GM18861 (cell line): ENCODE measurements around the gene ITGA3.

Experiments
- ATAC-seq: cut with Tn5 transposase; IDR thresholded peaks from one replicate; pipeline ENCODE4 v1.9.1; 2021; ENCODE audit not compliant: unreplicated experiment

The ITGA3 gene

DNA sequence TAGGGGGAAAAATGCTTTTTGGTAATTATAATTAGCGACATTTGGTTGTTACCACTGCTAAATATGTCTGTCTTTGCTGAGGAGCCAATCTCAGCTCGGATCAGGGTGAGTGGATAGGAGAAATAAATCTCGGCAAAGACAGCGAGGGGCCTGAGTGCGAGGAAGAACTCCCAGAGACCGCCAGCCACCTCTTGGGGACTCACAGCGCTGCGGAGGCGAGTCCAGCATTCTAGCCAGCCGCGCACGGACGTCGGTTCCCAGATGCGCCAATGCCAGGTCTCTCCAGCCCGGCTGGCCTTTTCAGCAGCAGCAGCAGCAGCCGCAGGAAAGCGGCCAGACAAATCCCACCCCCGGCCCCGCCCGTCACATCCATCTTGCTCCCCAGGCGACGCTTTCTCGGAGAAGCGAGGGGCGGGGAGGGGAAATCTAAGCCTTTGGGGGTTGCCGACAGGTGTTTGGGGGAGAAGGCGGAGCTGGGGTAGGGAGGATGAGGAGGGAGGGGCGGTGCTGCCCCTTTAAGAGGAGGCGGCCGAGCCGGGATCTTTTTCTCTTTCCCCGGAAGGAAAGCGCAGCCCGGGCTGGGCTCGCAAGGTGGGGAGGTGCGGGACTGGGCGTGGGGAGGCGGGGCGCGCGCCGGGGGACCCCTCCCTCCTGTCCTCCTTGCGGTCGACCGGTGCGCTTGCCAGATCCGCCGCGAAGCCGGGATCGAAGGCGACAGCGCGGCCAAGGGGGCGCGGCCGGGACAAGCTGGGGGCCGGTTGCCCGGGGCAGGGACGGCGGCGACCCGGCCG is at the start of gene ITGA3:
Gene ITGA3 (plus strand): TSS at position 685 of the 791 bp plus-strand sequence. CDS start 330 bp downstream, outside the sequence.
- ATAC-seq: no peak

DNA sequence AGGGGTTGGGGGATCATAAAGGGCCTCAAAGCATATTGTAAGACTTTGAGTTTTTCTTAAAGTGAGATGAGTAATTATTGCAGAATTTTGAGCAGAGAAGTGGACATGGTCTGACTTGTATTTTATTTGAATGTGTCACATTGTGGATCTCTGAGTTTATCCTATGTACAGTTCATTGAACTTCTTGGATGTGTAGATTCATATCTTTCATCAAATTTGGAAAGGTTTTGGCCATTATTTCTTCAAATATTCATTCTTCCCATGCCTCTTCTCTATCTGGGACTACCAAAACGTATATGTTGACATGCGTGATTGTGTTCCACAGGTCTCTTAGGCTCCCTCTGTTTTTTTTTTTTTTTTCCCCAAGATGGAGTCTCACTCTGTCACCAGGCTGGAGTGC is 46.6 kb upstream of the ITGA3 start:
- ATAC-seq: no peak

DNA sequence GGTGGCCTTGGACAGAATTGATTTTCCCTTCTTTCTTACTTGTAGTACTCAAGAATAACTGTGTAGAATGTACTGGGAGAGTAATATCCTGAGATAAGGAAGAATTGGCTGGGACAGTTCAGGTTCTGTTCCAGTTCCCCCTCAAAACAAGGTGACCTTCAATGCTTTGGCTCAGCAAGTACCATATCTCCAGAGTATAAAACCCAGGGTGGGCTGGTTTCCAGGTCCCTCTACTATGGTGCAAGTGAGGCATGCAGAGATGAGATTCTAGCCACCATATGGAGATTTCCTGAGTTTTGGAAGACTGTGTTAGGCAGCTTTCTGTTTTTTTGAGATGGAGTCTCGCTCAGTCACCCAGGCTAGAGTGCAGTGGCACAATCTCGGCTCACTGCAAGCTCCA is 42.8 kb upstream of the ITGA3 start:
- no peak for ATAC-seq

GRCh38 chr17:50014471-50015088 is 41.3 kb upstream of the ITGA3 start:
- no peak for ATAC-seq

DNA sequence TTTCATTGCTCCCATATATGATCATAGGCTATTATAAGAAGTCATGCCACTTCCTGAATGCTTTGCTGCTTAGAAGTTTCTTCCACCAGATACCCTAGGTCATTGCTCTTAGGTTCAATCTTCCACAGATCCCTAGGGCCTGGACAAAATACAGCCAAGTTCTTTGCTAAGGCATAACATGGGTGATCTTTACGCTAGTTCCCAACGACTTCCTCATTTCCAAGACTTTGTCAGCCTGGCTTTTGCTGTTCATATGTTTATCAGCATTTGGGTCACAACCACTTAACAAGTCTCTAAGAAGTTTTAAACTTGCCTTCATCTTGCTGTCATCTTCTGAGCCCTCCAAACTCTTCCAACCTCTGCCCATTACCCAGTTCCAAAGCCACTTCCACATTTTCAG is 40.8 kb upstream of the ITGA3 start:
- no peak for ATAC-seq

GRCh38 chr17:50018909-50019308 is 37.0 kb upstream of the ITGA3 start:
- no peak for ATAC-seq

- no peak for ATAC-seq
Observed at GRCh38 chr17:50020841-50021599, 34.9 kb upstream of the ITGA3 start.

DNA sequence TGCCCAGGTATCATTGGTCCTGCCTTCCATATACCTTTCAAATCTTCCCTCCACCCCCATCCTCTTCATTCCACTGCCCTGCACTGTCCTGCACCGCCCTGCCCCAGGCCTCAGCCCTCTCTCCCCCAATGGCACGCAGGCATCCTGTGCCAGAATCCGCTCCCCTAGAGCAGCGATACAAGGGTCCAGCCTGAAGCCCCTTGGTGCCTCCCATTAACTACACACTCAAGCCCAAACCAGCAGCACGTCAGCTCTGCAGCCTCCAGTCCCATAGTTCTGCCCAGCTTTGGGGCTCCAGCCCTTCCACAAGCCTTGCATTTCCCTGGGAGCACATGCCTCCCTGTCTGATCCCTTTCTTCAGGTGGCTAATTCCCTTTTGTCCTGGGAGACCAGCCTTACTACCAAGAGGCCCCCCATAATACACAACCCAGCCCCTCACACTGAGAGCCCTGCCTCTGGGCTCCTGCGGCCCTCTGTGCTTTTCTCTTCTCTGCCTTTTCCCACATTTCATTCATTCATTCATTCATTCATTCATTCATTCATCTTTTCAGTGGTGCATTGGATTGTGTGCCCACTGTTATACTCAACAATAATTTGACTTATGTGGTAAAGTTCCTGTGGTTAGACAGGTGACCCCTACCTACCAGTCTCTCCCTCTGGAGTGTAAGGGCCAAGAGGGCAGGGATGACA is 34.1 kb upstream of the ITGA3 start:
- ATAC-seq: no peak

DNA sequence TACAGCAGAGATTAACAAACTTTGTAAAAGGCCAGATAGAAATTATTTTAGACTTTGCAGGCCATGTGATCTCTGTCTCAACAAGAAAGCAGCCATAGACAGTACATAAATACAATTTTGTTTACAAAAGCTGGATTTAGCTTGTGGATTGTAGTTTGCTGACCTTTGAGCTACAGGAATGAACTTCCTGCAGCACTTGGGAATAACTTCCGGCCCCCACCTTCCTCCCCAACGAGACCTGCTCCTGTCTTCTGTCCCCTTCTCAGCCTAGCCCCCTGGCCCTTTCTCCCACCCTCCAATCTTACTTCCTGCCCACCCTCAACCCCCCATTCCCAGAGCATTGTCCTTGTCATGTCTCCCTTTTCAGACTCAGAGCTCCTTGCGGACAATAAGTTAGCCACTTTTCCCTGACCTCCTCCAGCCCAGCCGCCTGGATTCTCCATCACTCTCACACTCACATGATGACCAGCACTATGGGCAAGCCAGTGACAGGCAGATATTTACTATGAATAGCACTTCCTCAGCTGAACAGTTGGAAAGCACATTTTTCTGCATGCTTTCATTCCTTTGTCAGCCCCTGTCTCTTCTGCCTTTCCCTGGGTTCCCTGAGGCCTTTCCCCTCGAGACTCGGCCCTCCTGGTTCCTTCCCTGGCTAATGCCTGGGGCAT is 33.3 kb upstream of the ITGA3 start:
- no peak for ATAC-seq

DNA sequence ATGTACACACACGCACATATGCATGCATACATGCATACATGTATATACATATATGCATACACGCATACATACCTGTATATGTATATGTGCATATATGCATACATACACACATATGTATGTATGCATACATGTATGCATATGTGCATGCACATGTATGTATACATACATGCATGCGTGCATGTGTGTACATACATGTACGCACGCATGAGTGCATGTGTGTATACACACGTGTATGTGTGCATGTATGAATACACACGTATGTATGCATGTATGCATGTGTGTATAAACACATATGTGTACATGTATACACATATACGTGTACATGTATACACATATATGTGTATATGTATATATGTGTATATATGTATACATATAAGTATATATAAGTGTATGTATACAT is 32.4 kb upstream of the ITGA3 start:
- ATAC-seq: no peak

DNA sequence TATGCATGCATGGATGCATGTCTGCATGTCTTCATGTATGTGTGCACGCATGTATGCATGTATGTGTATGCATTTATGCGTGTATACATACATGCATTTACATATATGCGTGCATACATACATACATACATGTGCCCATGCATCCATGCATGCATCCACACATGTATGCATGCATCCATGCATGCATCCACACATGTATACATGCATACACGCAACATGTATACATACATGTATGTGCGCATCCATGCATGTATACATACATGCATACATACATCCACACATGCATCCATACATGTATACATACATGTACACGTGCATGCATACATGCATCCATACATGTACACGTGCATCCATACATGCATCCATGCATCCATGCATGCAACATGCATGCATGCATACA is 31.1 kb upstream of the ITGA3 start:
- no peak for ATAC-seq

DNA sequence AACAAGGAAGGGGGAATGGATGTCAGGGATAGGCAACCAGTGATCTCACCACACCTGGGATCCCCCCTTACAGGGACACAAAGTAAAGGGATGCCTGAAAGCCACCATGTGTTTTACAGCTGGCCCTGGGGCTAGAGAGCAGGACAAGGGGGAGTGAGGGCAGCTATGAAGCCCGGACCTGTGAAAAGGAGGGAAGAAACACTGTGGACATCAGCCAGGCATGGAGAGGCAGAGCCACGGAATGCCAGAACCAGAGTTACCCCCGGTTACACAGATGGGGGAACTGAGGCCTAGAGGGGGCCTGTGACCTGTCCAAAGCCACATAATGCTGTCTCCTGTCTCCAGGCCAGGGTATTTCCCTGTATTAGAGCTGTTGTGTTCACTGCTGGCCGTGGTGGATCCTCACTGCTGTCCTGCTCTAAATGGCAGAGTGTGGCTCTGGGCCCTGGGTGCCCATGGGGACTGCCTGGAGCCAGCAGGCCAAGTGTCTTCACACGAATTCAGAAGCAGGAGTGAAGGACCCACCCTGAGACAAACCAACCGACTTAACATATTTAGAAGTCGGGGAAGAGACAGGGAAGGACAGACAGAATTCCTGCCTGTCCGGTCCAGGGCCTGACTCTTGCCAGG is 29.7 kb upstream of the ITGA3 start:
- no peak for ATAC-seq

DNA sequence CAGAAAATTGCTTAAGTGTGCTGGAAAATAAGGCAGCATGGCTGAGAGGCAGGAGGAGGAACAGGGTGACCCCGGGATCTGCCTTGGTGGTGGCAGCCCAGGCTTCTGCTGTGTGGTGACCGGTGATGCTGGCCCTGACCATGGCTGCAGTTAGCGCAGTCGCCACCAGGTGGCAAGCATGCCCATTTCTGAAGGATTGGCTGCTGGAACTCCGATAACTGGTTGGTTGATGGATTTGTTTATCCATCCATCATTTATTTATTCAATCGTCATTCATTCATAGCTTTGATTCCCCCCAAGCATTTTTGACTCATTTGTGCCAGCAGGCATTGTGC is 29.1 kb upstream of the ITGA3 start:
- no peak for ATAC-seq

- no peak for ATAC-seq
Observed at GRCh38 chr17:50027172-50027880, 28.6 kb upstream of the ITGA3 start.

DNA sequence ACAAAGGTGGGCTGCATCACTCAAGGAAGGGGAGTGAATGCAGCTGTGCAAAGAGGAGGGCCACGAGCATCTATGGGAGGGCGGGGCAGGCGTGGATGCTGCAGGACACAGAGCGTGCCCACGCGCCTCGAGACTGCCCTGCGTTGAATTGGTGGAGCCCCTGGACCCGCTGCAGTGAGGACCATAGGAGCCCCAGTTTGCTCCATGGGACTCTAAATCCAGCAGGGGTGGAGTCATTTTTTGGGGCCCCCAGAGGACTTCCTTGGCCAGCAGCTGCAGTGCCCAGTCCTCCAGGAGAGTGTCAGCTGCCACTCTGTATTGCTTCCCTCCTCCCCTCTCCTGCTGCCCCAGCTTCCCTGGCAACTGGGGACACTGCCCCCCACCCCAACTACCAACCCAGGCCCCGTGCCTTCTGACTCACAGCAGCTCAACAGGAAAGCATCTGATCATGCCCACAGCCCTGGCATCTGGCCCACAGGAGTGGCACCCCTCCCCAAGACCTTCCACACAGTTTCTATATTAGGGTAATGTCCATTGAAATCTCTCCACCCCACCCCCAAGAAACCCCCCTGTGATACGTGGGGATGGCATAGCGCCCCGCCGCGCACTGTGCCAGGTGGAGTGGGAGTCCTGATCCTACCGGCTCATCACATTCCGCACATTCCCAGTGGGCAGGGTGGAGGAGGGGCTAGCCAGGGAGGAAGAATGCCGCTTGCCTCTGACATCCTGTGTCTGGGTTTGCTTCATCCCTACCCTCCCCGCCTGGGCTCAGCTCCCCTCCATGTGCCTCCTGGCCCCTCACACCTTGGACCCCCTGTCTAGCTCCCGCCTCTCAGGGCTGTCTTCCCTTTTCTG is 27.8 kb upstream of the ITGA3 start:
- no peak for ATAC-seq

DNA sequence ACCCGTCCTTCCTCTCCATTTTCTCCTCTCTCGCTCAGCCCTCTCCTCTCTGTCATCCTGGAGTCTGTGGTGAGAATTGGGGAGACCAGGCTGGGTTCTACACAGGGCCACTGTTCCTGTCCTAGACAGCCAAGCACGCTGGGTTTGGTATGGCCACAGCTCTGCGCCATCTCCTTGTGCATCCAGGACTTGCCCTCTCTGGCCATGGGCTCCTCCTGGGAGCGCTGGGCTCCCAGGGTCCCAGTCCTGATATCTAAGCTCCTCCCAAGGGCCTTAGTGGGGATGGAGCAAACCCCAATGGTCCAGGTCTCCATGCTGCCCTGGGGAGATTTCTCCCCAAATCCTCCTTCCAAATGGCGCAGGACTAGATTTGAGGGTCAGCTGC is 27.2 kb upstream of the ITGA3 start:
- no peak for ATAC-seq

DNA sequence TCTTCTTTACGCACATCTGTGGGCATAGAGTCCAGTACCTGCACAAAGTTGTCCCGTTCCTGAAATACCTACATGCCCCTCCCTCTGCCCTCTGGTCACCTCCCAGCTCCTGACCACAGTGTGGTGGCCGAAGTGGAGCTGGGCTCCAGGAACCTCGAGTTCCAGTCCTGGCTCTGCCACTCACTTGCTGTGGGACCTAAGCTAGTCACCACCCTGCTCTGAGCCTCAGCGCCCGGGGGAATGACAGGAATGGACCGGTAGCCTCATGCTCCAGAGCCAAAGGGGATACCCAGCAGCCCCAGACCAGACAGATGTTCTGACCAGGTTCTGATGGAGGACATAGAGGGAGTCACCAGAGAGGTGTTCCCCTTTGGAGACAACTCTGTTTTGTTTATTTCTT is 26.7 kb upstream of the ITGA3 start:
- ATAC-seq: no peak

DNA sequence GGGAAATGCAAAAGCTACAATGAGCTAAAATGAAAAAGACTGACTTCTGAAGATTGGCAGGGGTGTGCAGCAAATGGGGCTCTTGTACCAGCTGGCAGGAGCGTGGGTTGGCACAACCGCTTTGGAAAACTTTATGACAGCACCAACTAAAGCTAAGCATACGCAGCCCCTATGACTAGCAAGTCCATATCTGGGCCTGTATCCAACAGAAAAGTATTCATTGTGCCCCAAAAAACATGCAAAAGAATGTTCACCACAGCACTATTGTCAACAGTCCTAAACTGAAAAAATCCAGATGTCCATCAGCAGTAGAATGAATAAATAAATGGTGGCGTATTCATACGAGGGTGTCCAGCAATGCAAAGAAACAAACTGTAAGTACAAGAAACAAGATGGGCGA is 22.6 kb upstream of the ITGA3 start:
- ATAC-seq: no peak
